HEK293T (cell line): ENCODE results near the gene GMDS.

ENCODE experiments used
- ARNT ChIP-seq: fragments of 450-650 bp; IDR thresholded peaks from 2 replicates; pipeline ENCODE4 v1.6.1; 2017; ENCODE audit warnings: mild to moderate bottlenecking
- BHLHE40 ChIP-seq: fragments of 450-650 bp; IDR thresholded peaks from 2 replicates; pipeline ENCODE4 v1.6.1; 2016; ENCODE audit warnings: mild to moderate bottlenecking, moderate library complexity, borderline replicate concordance
- CTBP1 ChIP-seq: fragments of 450-650 bp; IDR thresholded peaks from 2 replicates; pipeline ENCODE4 v1.6.1; 2016; ENCODE audit warnings: borderline replicate concordance
- ELF4 ChIP-seq: fragments of 450-650 bp; IDR thresholded peaks from 2 replicates; pipeline ENCODE4 v1.6.1; 2017; ENCODE audit warnings: antibody characterized with exemption
- FOXK2 ChIP-seq: fragments of 450-650 bp; IDR thresholded peaks from 2 replicates; pipeline ENCODE4 v1.6.1; 2016; ENCODE audit warnings: mild to moderate bottlenecking
- FOXM1 ChIP-seq: fragments of 450-650 bp; IDR thresholded peaks from 2 replicates; pipeline ENCODE4 v1.6.1; 2017; ENCODE audit warnings: mild to moderate bottlenecking, borderline replicate concordance
- HDGF ChIP-seq: fragments of 450-650 bp; IDR thresholded peaks from 2 replicates; pipeline ENCODE4 v1.6.1; 2017; ENCODE audit warnings: antibody characterized with exemption, borderline replicate concordance
- L3MBTL2 ChIP-seq: fragments of 450-650 bp; conservative IDR thresholded peaks from 2 replicates; pipeline ENCODE4 v1.6.1; 2016; ENCODE audit warnings: mild to moderate bottlenecking
- LEF1 ChIP-seq: fragments of 450-650 bp; IDR thresholded peaks from 2 replicates; pipeline ENCODE4 v1.6.1; 2017; ENCODE audit warnings: mild to moderate bottlenecking, borderline replicate concordance
- SP1 ChIP-seq: fragments of 450-650 bp; IDR thresholded peaks from 2 replicates; pipeline ENCODE4 v1.6.1; 2017
- SUZ12 ChIP-seq: fragments of 450-650 bp; IDR thresholded peaks from 2 replicates; pipeline ENCODE4 v1.6.1; 2016; ENCODE audit warnings: mild to moderate bottlenecking
- ZNF384 ChIP-seq: fragments of 450-650 bp; IDR thresholded peaks from 2 replicates; pipeline ENCODE4 v1.6.1; 2016

DNA sequence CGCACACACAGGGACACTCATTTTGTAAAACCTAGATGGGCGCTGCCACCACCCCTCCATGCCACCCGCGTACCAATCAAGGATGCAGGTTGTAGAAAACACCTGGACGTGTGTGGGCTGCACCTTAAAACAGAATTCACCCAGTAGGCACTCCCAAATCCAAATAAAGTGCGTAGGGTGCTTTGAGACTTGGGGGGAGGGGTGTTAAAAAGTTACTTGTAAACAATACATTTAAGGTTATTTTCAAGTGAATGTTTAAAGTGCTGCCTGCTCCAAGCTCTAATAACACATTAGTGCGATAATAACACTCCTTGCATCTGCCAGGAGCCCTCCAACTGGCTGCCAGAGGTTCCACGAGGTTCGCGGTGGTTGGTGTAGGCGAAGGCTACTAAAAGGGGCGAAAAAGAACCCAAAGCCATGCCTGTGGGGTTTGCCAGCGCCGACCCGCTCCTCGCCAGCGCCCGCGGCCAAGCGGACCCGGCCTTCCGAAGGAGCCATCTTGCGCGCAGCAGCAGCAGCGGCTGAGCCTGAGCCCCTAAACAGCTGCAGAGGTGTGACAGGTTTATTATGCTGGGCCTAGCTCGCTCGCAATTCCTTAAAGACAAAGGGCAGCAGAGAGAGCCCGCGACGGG is 624.2 kb downstream of the GMDS start:
- 0 out of 2 replicates have a peak, but pooled peaks have one; percentile 15 for TF ChIP-seq L3MBTL2
- TF ChIP-seq BHLHE40, result no peak
- TF ChIP-seq SP1, result no peak
- TF ChIP-seq ZNF384, result no peak
- TF ChIP-seq LEF1, result no peak
- no peak for TF ChIP-seq FOXK2
- TF ChIP-seq ELF4, result no peak
- no peak for TF ChIP-seq FOXM1
- no peak for TF ChIP-seq HDGF
- TF ChIP-seq CTBP1, result no peak
- TF ChIP-seq ARNT, result no peak
- TF ChIP-seq SUZ12, result no peak
